ENCODE data around the gene LMAN2L. TPM values are rescaled to one million over a fixed set of nuclear protein-coding genes. Genes with fewer than 3 reads are reported as not detected.

LMAN2L gene
- total and polyA plus RNA-seq, 2 donors (not counting 1 experiment from before 2014, with no cell fraction given) = 24.7 to 41.1 TPM

- no peak overlapping the region for H3K4me3 ChIP-seq (replicated peaks in 1 of 4; ENCODE audit: control extremely low read depth in 1 of 4, insufficient read depth in 1 of 4, low read depth in 3 of 4, low read length in 4 of 4)
- no peaks in the 10 kb centered on the region for H4K20me1 ChIP-seq (ENCODE audit: control insufficient read depth, extremely low read depth, insufficient read depth, low read length)
- H3K4me1 ChIP-seq (ENCODE audit: control insufficient read depth, extremely low read depth, insufficient read depth, low read length) = no peaks in the 10 kb centered on the region
- H3K4me2 ChIP-seq (ENCODE audit: extremely low read depth, insufficient read depth, low read length) = no peak overlapping the region
- no peak for DNase-seq (ENCODE audit: low read depth in 2 of 2)
- H3K79me2 ChIP-seq (ENCODE audit: control insufficient read depth, insufficient read depth, low read length) = no peaks in the 10 kb centered on the region
- H3K36me3 ChIP-seq (ENCODE audit: control insufficient read depth, insufficient read depth, low read length) = no peaks in the 10 kb centered on the region
- no peak overlapping the region for H3K9ac ChIP-seq (ENCODE audit: insufficient read depth, low read length)
- TF ChIP-seq EZH2 (IDR thresholded peaks at IDR 0.05; ENCODE audit: low read length, missing control alignments) (no peak), CTCF (conservative IDR thresholded peaks at IDR 0.05 in 1 of 2, IDR thresholded peaks at IDR 0.05 in 1 of 2; ENCODE audit: low read depth in 1 of 2, low read length in 2 of 2) (no peak)
- no peak overlapping the region for H3K27ac ChIP-seq (ENCODE audit: insufficient read depth, low read length)
- H2AFZ ChIP-seq (ENCODE audit: low read length) = no peak overlapping the region
- no peaks in the 10 kb centered on the region for H3K9me3 ChIP-seq (ENCODE audit: control insufficient read depth, insufficient read depth, low read depth, low read length)
- H3K27me3 ChIP-seq (ENCODE audit: control insufficient read depth, insufficient read depth, low read length) = no peaks in the 10 kb centered on the region
These were observed 41.5 kb downstream of the LMAN2L start for GRCh38 chr2:96698221-96698861.

- Histone ChIP-seq H3K36me3 (ENCODE audit: control insufficient read depth, insufficient read depth, low read length) (no peaks in the 10 kb centered on the region), H3K79me2 (ENCODE audit: control insufficient read depth, insufficient read depth, low read length) (no peaks in the 10 kb centered on the region), H4K20me1 (ENCODE audit: control insufficient read depth, extremely low read depth, insufficient read depth, low read length) (no peaks in the 10 kb centered on the region), H3K4me2 (ENCODE audit: extremely low read depth, insufficient read depth, low read length) (no peak overlapping the region), H3K9me3 (ENCODE audit: control insufficient read depth, insufficient read depth, low read depth, low read length) (no peaks in the 10 kb centered on the region), H3K9ac (ENCODE audit: insufficient read depth, low read length) (no peak overlapping the region), H3K27ac (ENCODE audit: insufficient read depth, low read length) (no peak overlapping the region), H3K4me3 (replicated peaks in 1 of 4; ENCODE audit: control extremely low read depth in 1 of 4, insufficient read depth in 1 of 4, low read depth in 3 of 4, low read length in 4 of 4) (no peak overlapping the region), H2AFZ (ENCODE audit: low read length) (no peak overlapping the region), H3K27me3 (ENCODE audit: control insufficient read depth, insufficient read depth, low read length) (no peaks in the 10 kb centered on the region), H3K4me1 (ENCODE audit: control insufficient read depth, extremely low read depth, insufficient read depth, low read length) (no peaks in the 10 kb centered on the region)
- TF ChIP-seq CTCF (conservative IDR thresholded peaks at IDR 0.05 in 1 of 2, IDR thresholded peaks at IDR 0.05 in 1 of 2; ENCODE audit: low read depth in 1 of 2, low read length in 2 of 2) (no peak), EZH2 (IDR thresholded peaks at IDR 0.05; ENCODE audit: low read length, missing control alignments) (no peak)
- DNase-seq (ENCODE audit: low read depth in 2 of 2) = no peak
These were observed 42.4 kb downstream of the LMAN2L start for GRCh38 chr2:96697476-96697875.

- Histone ChIP-seq H3K4me1 (ENCODE audit: control insufficient read depth, extremely low read depth, insufficient read depth, low read length) (no peaks in the 10 kb centered on the region), H2AFZ (ENCODE audit: low read length) (no peak overlapping the region), H3K27ac (ENCODE audit: insufficient read depth, low read length) (no peak overlapping the region), H3K9ac (ENCODE audit: insufficient read depth, low read length) (no peak overlapping the region), H3K79me2 (ENCODE audit: control insufficient read depth, insufficient read depth, low read length) (no peaks in the 10 kb centered on the region), H3K4me3 (replicated peaks in 1 of 4; ENCODE audit: control extremely low read depth in 1 of 4, insufficient read depth in 1 of 4, low read depth in 3 of 4, low read length in 4 of 4) (no peak overlapping the region), H3K36me3 (ENCODE audit: control insufficient read depth, insufficient read depth, low read length) (no peaks in the 10 kb centered on the region), H3K9me3 (ENCODE audit: control insufficient read depth, insufficient read depth, low read depth, low read length) (no peaks in the 10 kb centered on the region), H3K27me3 (ENCODE audit: control insufficient read depth, insufficient read depth, low read length) (no peaks in the 10 kb centered on the region), H4K20me1 (ENCODE audit: control insufficient read depth, extremely low read depth, insufficient read depth, low read length) (no peaks in the 10 kb centered on the region), H3K4me2 (ENCODE audit: extremely low read depth, insufficient read depth, low read length) (no peak overlapping the region)
- no peak for DNase-seq (ENCODE audit: low read depth in 2 of 2)
- TF ChIP-seq CTCF (conservative IDR thresholded peaks at IDR 0.05 in 1 of 2, IDR thresholded peaks at IDR 0.05 in 1 of 2; ENCODE audit: low read depth in 1 of 2, low read length in 2 of 2) (no peak), EZH2 (IDR thresholded peaks at IDR 0.05; ENCODE audit: low read length, missing control alignments) (no peak)
These were observed 44.3 kb downstream of the LMAN2L start for GRCh38 chr2:96695602-96696001.
